Tibial artery (tissue), 4 donors: ENCODE measurements around the gene APLP2.

Source experiments
- DNase-seq, 2 donors: peaks; one replicate each; pipeline ENCODE4 v3.0.0-alpha.2; 2019
- H3K27ac ChIP-seq, 2 donors: fragments of 200-600 bp; sonication (generic) in 1 of 2; 1 replicate in 1 of 2; 2 replicates in 1 of 2; pipeline ENCODE4 v1.5.1; 2018 to 2019; ENCODE audit warnings: mild to moderate bottlenecking in 1 of 2
- H3K27me3 ChIP-seq, 2 donors: fragments of 200-600 bp; sonication (generic) in 1 of 2; one replicate each; pipeline versions ENCODE4 v1.5.1 to v1.6.0; 2016 to 2019
- H3K36me3 ChIP-seq, 3 donors: fragments of 200-600 bp; sonication (generic) in 2 of 3; one replicate each; pipeline ENCODE4 v1.5.1; 2016 to 2019; ENCODE audit warnings: mild to moderate bottlenecking in 2 of 3
- H3K4me1 ChIP-seq, 4 donors: fragments of 200-600 bp; sonication (generic) in 2 of 4; 1 replicate in 3 of 4; 2 replicates in 1 of 4; pipeline ENCODE4 v1.5.1; 2016 to 2019
- H3K4me3 ChIP-seq, 2 donors: fragments of 200-600 bp; sonication (generic) in 1 of 2; 1 replicate in 1 of 2; 2 replicates in 1 of 2; pipeline ENCODE4 v1.5.1; 2018 to 2019; ENCODE audit warnings: mild to moderate bottlenecking in 2 of 2
- H3K9me3 ChIP-seq, 3 donors: fragments of 200-600 bp; sonication (generic) in 1 of 3; one replicate each; pipeline ENCODE4 v1.5.1; 2016 to 2019
- intact Hi-C: fragments of 100-400 bp; cut with DNase I; formaldehyde crosslinking; loops from one replicate; pipeline ENCODE4 v1.15.0; 2023; ENCODE audit warnings: low total_unique reads
- TF ChIP-seq, protein P1 (sequence below), 2 experiments: fragments of 200-600 bp in 1 of 2; fragments of 450-650 bp in 1 of 2; IDR thresholded peaks; one replicate each; pipeline ENCODE4 v1.5.1; 2017 to 2019; ENCODE audit warnings: antibody characterized with exemption in 2 of 2, mild to moderate bottlenecking in 1 of 2, moderate library complexity in 1 of 2

The APLP2 gene

DNA sequence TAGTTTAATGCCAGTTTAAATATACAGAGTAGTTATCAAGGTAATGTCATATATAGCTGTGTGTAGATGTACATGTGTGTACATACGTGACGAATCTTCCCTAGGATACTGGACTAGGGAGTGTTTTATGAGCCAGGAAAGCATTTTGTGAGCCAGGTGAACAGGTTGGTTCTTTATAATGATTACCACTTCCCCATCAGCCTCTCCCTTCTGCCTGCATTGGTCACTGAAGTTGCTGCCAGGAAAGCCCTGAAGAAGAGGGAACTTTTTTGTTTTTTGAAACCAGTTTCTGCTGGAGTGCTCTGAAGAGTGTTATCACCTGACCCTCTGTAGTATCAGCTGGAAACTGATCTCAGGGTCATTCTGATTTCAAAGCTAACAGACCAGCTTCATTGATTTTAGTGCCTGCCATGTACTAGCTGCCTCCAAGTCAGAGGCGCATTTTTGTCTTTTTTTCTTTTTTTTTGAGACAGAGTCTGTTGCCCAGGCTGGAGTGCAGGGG is 75.7 kb downstream of the APLP2 start:
- TF ChIP-seq, protein P1, sequence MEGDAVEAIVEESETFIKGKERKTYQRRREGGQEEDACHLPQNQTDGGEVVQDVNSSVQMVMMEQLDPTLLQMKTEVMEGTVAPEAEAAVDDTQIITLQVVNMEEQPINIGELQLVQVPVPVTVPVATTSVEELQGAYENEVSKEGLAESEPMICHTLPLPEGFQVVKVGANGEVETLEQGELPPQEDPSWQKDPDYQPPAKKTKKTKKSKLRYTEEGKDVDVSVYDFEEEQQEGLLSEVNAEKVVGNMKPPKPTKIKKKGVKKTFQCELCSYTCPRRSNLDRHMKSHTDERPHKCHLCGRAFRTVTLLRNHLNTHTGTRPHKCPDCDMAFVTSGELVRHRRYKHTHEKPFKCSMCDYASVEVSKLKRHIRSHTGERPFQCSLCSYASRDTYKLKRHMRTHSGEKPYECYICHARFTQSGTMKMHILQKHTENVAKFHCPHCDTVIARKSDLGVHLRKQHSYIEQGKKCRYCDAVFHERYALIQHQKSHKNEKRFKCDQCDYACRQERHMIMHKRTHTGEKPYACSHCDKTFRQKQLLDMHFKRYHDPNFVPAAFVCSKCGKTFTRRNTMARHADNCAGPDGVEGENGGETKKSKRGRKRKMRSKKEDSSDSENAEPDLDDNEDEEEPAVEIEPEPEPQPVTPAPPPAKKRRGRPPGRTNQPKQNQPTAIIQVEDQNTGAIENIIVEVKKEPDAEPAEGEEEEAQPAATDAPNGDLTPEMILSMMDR (IDR thresholded peaks at IDR 0.05) = no peak
- no peaks in the 10 kb centered on the region for H3K27me3 ChIP-seq
- peak in 1 of 2 donors; percentile 9 for DNase-seq
- H3K4me3 ChIP-seq = no peak overlapping the region
- intact Hi-C loops = no loop called here
- H3K9me3 ChIP-seq = no peaks in the 10 kb centered on the region
- no peak overlapping the region for H3K27ac ChIP-seq
- H3K36me3 ChIP-seq = peaks cover 46 to 67% (median 54%) of the 10 kb centered on the region in 3 donors
- H3K4me1 ChIP-seq = peaks cover 0 to 4% (median 0%) of the 10 kb centered on the region in 4 donors

DNA sequence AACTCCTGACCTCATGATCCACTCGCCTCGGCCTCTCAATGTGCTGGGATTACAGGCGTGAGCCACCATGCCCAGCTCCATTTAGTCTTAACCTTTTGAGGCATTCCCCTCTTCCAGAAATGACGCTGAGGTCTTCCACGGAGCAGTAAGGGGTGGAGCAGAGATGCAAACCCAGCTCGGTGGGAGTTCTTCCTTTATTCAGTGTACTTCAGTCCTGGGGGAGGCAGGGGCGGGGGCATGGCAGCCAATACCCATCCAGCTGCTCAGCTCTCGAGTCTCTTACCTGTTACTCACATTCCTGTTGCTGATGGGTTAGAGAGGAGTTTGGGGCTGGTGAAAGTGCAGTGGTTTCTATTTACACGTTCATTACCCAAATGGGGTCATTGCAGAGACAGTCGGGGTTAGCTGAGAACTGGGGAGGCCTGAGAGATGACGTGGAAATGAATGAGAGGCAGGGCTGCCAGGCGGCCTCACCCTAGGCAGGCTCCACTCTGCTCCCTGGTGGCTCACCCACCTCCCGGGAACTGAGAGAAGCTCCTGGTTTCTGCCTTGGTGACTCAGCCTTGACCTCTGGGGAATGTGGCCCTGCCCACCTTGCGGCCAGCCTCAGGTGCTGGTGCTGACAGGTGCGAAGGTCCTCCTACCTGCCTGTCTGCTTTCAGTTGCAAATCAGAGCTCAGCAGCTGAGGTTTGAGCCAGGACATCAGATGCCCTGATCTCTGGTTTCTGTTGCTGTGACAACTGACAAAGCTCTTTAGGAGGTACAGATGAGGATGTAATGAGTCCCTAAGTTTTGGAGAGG is 76.5 kb downstream of the APLP2 start:
- Histone ChIP-seq H3K4me3 (no peak overlapping the region), H3K27me3 (no peaks in the 10 kb centered on the region), H3K27ac (no peak overlapping the region), H3K4me1 (peaks cover 0 to 4% (median 0%) of the 10 kb centered on the region in 4 donors), H3K36me3 (peaks cover 41 to 59% (median 47%) of the 10 kb centered on the region in 3 donors), H3K9me3 (no peaks in the 10 kb centered on the region)
- TF ChIP-seq, protein P1 (IDR thresholded peaks at IDR 0.05) = no peak
- DNase-seq = peak in 1 of 2 donors; percentile 63
- intact Hi-C loops = no loop called here

- TF ChIP-seq, protein P1 (IDR thresholded peaks at IDR 0.05) = no peak
- peaks cover 0 to 4% (median 0%) of the 10 kb centered on the region in 4 donors for H3K4me1 ChIP-seq
- H3K9me3 ChIP-seq = no peaks in the 10 kb centered on the region
- intact Hi-C loops = no loop called here
- H3K27ac ChIP-seq = no peak overlapping the region
- H3K4me3 ChIP-seq = no peak overlapping the region
- H3K36me3 ChIP-seq = peaks cover 35 to 52% (median 41%) of the 10 kb centered on the region in 3 donors
- H3K27me3 ChIP-seq = no peaks in the 10 kb centered on the region
- peak; percentile 60 to 61 for DNase-seq
Measured at GRCh38 chr11:130146796-130147195, 77.1 kb downstream of the APLP2 start.

- H3K4me3 ChIP-seq = no peak overlapping the region
- H3K27ac ChIP-seq = no peak overlapping the region
- peak in 1 of 2 donors; percentile 28 for DNase-seq
- no peaks in the 10 kb centered on the region for H3K27me3 ChIP-seq
- H3K9me3 ChIP-seq = no peaks in the 10 kb centered on the region
- H3K36me3 ChIP-seq = peaks cover 16 to 32% (median 20%) of the 10 kb centered on the region in 3 donors
- intact Hi-C loops = no loop called here
- TF ChIP-seq, protein P1 (IDR thresholded peaks at IDR 0.05) = no peak
- no peaks in the 10 kb centered on the region for H3K4me1 ChIP-seq
Measured at GRCh38 chr11:130148796-130149326, 79.2 kb downstream of the APLP2 start.

DNA sequence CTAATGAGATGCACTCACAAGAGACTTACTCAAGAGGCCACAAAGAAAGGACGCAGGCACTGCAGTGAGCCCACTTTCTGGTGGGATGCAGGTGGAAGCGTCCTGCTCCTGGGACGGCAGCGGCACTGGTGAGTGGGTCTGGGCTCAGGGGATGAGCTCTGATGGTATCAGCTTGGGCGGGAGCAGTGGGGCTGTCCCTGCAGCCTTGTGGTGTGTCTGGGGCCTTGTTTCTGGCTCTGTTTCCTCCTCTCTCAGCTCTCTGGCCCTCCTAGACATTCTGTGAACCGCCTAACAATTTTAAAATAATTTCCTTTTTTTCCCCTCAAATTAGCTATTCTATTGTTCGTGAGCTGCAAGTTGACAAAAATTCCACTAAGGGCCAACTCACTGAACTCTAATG is 81.1 kb downstream of the APLP2 start:
- Histone ChIP-seq H3K4me1 (no peaks in the 10 kb centered on the region), H3K9me3 (no peaks in the 10 kb centered on the region), H3K4me3 (no peak overlapping the region), H3K36me3 (peaks cover under 1 to 13% (median 3%) of the 10 kb centered on the region in 3 donors), H3K27me3 (no peaks in the 10 kb centered on the region), H3K27ac (no peak overlapping the region)
- intact Hi-C loops = no loop called here
- peak in 1 of 2 donors; percentile 34 for DNase-seq
- TF ChIP-seq, protein P1 (IDR thresholded peaks at IDR 0.05) = no peak
